ENCODE results near the gene CISH.

Gene CISH

GRCh38 chr3:50581459-50581842 lies 30.1 kb downstream of the CISH start:
- in situ Hi-C loops (cut with MboI; ENCODE audit: low pct_unique_long_range_greater_than_20kb, low sequenced_read_pairs, unreplicated experiment), result no loop called here
- no peak for TF ChIP-seq CTCF (IDR thresholded peaks at IDR 0.05; ENCODE audit: extremely low read depth, insufficient read depth, missing control alignments)
- DNase-seq (ENCODE audit: low spot score), result no peak

DNA sequence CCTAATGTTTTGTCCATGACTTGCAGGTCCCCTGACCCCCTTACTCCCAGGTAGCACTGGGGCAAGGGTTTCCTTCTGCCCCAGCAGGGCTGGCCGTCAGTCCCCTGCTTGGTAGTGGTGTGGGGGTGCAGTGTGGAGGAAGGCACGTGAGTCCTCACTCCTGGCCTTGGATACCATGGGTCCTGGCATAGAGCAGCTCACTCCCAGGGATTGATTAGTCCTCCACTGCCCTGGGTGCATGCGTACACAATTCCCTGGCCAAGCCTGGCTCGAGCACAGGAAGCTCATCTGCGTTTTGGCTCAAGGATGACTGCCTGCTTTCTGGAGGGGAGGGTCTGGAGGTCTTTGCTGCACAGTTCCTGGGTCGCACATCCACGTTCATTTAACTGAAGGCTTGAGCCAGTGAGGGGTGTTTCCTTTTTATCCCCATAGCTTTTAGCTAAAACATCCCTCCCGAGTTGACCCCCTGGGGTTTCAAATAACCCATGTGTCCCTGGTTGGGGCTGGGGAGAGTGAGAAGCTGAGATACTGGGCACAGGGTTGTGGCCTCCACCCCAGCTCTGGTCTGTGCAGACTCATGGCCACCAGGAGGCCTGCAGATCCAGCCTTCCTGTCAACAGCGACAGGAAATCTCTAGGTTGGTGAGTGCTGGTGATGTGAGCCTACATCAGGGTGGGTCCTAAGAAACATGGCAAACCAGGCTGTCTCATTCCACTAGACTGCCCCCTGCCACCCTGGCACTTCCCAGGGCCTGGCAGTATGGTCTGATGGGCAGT lies 30.7 kb downstream of the CISH start:
- in situ Hi-C loops (cut with MboI; ENCODE audit: low pct_unique_long_range_greater_than_20kb, low sequenced_read_pairs, unreplicated experiment), result no loop called here
- no peak for DNase-seq (ENCODE audit: low spot score)

GRCh38 chr3:50577348-50577747 lies 34.2 kb downstream of the CISH start:
- in situ Hi-C loops (cut with MboI; ENCODE audit: low pct_unique_long_range_greater_than_20kb, low sequenced_read_pairs, unreplicated experiment), result loop anchor here (5.0 kb wide), 1 partner anchor 35 kb away; the partner anchor contains the start of gene CISH
- TF ChIP-seq CTCF (IDR thresholded peaks at IDR 0.05; ENCODE audit: extremely low read depth, insufficient read depth, missing control alignments), result no peak
- no peak for DNase-seq (ENCODE audit: low spot score)

More for the DNA sequence above, 30.7 kb downstream of the CISH start:
- no peak for TF ChIP-seq CTCF (IDR thresholded peaks at IDR 0.05; ENCODE audit: extremely low read depth, insufficient read depth, missing control alignments)

GRCh38 chr3:50575372-50575771 lies 36.2 kb downstream of the CISH start:
- no peak for DNase-seq (ENCODE audit: low spot score)
- in situ Hi-C loops (cut with MboI; ENCODE audit: low pct_unique_long_range_greater_than_20kb, low sequenced_read_pairs, unreplicated experiment), result loop anchor here (5.0 kb wide), 1 partner anchor 37 kb away; the partner anchor contains the start of gene CISH
- no peak for TF ChIP-seq CTCF (IDR thresholded peaks at IDR 0.05; ENCODE audit: extremely low read depth, insufficient read depth, missing control alignments)

GRCh38 chr3:50574444-50574831 lies 37.1 kb downstream of the CISH start:
- no peak for TF ChIP-seq CTCF (IDR thresholded peaks at IDR 0.05; ENCODE audit: extremely low read depth, insufficient read depth, missing control alignments)
- in situ Hi-C loops (cut with MboI; ENCODE audit: low pct_unique_long_range_greater_than_20kb, low sequenced_read_pairs, unreplicated experiment), result no loop called here
- no peak for DNase-seq (ENCODE audit: low spot score)

GRCh38 chr3:50573566-50574443 lies 37.8 kb downstream of the CISH start:
- in situ Hi-C loops (cut with MboI; ENCODE audit: low pct_unique_long_range_greater_than_20kb, low sequenced_read_pairs, unreplicated experiment), result no loop called here
- no peak for TF ChIP-seq CTCF (IDR thresholded peaks at IDR 0.05; ENCODE audit: extremely low read depth, insufficient read depth, missing control alignments)
- no peak for DNase-seq (ENCODE audit: low spot score)

Data from GM13977 (cell line).